ENCODE data around the gene THSD8. TPM values are rescaled to one million over a fixed set of nuclear protein-coding genes. Genes with fewer than 3 reads are reported as not detected.

THSD8 gene
- total RNA-seq, 6 experiments from 2014 or later = 14.1 to 30.3 (median 25.6) TPM

DNA sequence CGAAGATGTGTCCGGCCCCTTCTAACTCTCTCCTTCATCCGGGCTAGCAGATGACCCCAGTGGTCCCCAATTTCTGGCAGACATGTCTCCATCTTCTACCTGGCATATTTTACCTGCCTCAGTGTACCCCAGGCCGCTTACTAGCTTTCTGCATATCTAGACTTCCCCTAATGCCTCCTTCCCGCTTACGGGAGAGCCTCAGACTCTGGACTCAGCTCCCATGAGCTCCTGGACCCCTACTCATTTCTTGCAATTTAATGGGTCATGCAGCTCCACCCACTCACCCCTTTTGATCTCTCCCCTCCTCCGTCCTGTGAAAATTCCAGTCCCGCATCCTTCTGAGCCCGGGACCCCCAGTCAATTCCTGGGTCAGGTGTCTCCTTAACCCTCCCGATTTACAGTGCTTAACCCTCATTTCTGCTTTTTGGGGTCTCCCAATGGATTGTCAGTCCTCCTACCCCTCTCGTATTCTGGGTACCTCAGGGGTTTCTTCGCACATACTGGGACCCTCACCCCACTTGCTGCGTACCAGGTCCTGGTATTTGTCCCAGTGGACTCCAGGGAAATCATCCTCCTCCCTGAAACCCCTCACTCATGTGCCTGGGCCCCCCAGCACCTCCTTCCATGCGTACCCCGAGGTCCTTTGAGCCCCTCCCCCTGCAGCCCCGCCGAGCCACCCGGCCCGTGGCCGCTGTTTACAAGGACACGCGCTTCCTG lies 11.1 kb upstream of the THSD8 start:
- DNase-seq = no peak
- Mint-ChIP-seq H3K9me3 (peaks cover 4% of the 10 kb centered on the region; the same call in 1 of the 2 replicates), H3K27me3 (ENCODE audit: insufficient read depth) (peaks cover 37% of the 10 kb centered on the region), H3K36me3 (ENCODE audit: low read depth) (peaks cover 4% of the 10 kb centered on the region), H3K27ac (peak overlapping the region; percentile 94), H3K4me3 (peak overlapping the region; percentile 94), H3K4me1 (ENCODE audit: low read depth) (peaks cover 37% of the 10 kb centered on the region)
- TF ChIP-seq, protein P1, sequence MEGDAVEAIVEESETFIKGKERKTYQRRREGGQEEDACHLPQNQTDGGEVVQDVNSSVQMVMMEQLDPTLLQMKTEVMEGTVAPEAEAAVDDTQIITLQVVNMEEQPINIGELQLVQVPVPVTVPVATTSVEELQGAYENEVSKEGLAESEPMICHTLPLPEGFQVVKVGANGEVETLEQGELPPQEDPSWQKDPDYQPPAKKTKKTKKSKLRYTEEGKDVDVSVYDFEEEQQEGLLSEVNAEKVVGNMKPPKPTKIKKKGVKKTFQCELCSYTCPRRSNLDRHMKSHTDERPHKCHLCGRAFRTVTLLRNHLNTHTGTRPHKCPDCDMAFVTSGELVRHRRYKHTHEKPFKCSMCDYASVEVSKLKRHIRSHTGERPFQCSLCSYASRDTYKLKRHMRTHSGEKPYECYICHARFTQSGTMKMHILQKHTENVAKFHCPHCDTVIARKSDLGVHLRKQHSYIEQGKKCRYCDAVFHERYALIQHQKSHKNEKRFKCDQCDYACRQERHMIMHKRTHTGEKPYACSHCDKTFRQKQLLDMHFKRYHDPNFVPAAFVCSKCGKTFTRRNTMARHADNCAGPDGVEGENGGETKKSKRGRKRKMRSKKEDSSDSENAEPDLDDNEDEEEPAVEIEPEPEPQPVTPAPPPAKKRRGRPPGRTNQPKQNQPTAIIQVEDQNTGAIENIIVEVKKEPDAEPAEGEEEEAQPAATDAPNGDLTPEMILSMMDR (IDR thresholded peaks at IDR 0.05) = no peak

DNA sequence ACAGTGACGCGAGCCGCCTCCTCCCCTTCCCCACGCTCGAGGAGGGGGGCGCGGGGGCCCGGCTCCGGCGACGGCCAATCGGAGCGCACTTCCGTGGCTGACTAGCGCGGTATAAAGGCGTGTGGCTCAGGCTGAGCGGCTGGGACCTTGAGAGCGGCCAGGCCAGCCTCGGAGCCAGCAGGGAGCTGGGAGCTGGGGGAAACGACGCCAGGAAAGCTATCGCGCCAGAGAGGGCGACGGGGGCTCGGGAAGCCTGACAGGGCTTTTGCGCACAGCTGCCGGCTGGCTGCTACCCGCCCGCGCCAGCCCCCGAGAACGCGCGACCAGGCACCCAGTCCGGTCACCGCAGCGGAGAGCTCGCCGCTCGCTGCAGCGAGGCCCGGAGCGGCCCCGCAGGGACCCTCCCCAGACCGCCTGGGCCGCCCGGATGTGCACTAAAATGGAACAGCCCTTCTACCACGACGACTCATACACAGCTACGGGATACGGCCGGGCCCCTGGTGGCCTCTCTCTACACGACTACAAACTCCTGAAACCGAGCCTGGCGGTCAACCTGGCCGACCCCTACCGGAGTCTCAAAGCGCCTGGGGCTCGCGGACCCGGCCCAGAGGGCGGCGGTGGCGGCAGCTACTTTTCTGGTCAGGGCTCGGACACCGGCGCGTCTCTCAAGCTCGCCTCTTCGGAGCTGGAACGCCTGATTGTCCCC lies 10.4 kb upstream of the THSD8 start, which contains the start of gene JUNB:
JUNB (plus strand) TSS at position 142 of the 706 bp plus-strand sequence; CDS start at position 428, 286 bp downstream.
- Mint-ChIP-seq H3K27me3 (ENCODE audit: insufficient read depth) (peaks cover 44% of the 10 kb centered on the region), H3K27ac (peak within 1 kb of the TSS; percentile 94), H3K9me3 (peaks cover 4% of the 10 kb centered on the region; the same call in 1 of the 2 replicates), H3K4me3 (peak within 1 kb of the TSS; percentile 94), H3K4me1 (ENCODE audit: low read depth) (peaks cover 44% of the 10 kb centered on the region), H3K36me3 (ENCODE audit: low read depth) (peaks cover 4% of the 10 kb centered on the region)
- DNase-seq = peak; percentile 97
- TF ChIP-seq, protein P1 (IDR thresholded peaks at IDR 0.05) = peak; percentile 42

DNA sequence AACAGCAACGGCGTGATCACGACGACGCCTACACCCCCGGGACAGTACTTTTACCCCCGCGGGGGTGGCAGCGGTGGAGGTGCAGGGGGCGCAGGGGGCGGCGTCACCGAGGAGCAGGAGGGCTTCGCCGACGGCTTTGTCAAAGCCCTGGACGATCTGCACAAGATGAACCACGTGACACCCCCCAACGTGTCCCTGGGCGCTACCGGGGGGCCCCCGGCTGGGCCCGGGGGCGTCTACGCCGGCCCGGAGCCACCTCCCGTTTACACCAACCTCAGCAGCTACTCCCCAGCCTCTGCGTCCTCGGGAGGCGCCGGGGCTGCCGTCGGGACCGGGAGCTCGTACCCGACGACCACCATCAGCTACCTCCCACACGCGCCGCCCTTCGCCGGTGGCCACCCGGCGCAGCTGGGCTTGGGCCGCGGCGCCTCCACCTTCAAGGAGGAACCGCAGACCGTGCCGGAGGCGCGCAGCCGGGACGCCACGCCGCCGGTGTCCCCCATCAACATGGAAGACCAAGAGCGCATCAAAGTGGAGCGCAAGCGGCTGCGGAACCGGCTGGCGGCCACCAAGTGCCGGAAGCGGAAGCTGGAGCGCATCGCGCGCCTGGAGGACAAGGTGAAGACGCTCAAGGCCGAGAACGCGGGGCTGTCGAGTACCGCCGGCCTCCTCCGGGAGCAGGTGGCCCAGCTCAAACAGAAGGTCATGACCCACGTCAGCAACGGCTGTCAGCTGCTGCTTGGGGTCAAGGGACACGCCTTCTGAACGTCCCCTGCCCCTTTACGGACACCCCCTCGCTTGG lies 9.6 kb upstream of the THSD8 start:
- TF ChIP-seq, protein P1 (IDR thresholded peaks at IDR 0.05) = no peak
- H3K9me3 Mint-ChIP-seq = peaks cover 4% of the 10 kb centered on the region; the same call in 1 of the 2 replicates
- H3K4me1 Mint-ChIP-seq (ENCODE audit: low read depth) = peaks cover 47% of the 10 kb centered on the region
- DNase-seq = no peak
- H3K4me3 Mint-ChIP-seq = peak overlapping the region; percentile 94
- peak overlapping the region; percentile 94 for H3K27ac Mint-ChIP-seq
- peaks cover 44% of the 10 kb centered on the region for H3K27me3 Mint-ChIP-seq (ENCODE audit: insufficient read depth)
- H3K36me3 Mint-ChIP-seq (ENCODE audit: low read depth) = peaks cover 4% of the 10 kb centered on the region

DNA sequence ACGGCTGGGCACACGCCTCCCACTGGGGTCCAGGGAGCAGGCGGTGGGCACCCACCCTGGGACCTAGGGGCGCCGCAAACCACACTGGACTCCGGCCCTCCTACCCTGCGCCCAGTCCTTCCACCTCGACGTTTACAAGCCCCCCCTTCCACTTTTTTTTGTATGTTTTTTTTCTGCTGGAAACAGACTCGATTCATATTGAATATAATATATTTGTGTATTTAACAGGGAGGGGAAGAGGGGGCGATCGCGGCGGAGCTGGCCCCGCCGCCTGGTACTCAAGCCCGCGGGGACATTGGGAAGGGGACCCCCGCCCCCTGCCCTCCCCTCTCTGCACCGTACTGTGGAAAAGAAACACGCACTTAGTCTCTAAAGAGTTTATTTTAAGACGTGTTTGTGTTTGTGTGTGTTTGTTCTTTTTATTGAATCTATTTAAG lies 9.0 kb upstream of the THSD8 start:
- no peak for DNase-seq

More for the DNA sequence above, 9.0 kb upstream of the THSD8 start:
- H3K36me3 Mint-ChIP-seq (ENCODE audit: low read depth) = peaks cover 4% of the 10 kb centered on the region
- H3K4me1 Mint-ChIP-seq (ENCODE audit: low read depth) = peaks cover 47% of the 10 kb centered on the region
- TF ChIP-seq, protein P1 (IDR thresholded peaks at IDR 0.05) = no peak
- peak overlapping the region; percentile 94 for H3K4me3 Mint-ChIP-seq
- H3K27me3 Mint-ChIP-seq (ENCODE audit: insufficient read depth) = peaks cover 44% of the 10 kb centered on the region
- peaks cover 4% of the 10 kb centered on the region; the same call in 1 of the 2 replicates for H3K9me3 Mint-ChIP-seq
- H3K27ac Mint-ChIP-seq = peak overlapping the region; percentile 94

Data from HFFc6 (cell line).